Measurements from ENCODE around the gene CIAPIN1.
A peak's percentile ranks its signal among the peaks of the same experiment; 100 is the strongest.

CIAPIN1 gene

GRCh38 chr16:57409870-57410587 is 37.2 kb downstream of the CIAPIN1 start:
- Histone ChIP-seq H3K9me3 (ENCODE audit: insufficient read depth, low read depth, low read length) (peaks cover 2% of the 10 kb centered on the region), H3K18ac (ENCODE audit: low read length) (no peak overlapping the region), H3K36me3 (ENCODE audit: control insufficient read depth in 1 of 2, insufficient read depth in 2 of 2, low read length in 2 of 2) (no peaks in the 10 kb centered on the region), H2BK12ac (ENCODE audit: low read length) (no peak overlapping the region), H3K27ac (ENCODE audit: low read depth, low read length) (no peak overlapping the region), H3K4me3 (ENCODE audit: low read depth, low read length) (no peak overlapping the region), H2AK5ac (ENCODE audit: low read length) (no peak overlapping the region), H3K14ac (ENCODE audit: low read length) (no peak overlapping the region), H2BK120ac (ENCODE audit: insufficient read depth, low read length, poor library complexity) (no peak overlapping the region), H3K4me2 (ENCODE audit: low read length) (no peak overlapping the region), H3K79me2 (ENCODE audit: control insufficient read depth, insufficient read depth, low read length, poor library complexity) (no peaks in the 10 kb centered on the region), H3K4ac (ENCODE audit: low read depth, low read length) (no peak overlapping the region), H3K9ac (ENCODE audit: low read length) (no peak overlapping the region), H4K8ac (ENCODE audit: low read depth, low read length) (no peak overlapping the region), H4K91ac (ENCODE audit: low read depth, low read length) (no peak overlapping the region), H3K4me1 (ENCODE audit: control insufficient read depth in 1 of 2, insufficient read depth in 2 of 2, low read length in 2 of 2) (peaks cover 0 to 4% of the 10 kb centered on the region in 2 experiments), H3K23ac (ENCODE audit: low read length) (no peak overlapping the region), H3K79me1 (ENCODE audit: low read length) (no peaks in the 10 kb centered on the region), H3K27me3 (ENCODE audit: insufficient read depth, low read length) (no peaks in the 10 kb centered on the region), H2BK5ac (ENCODE audit: low read depth, low read length, poor library complexity) (no peak overlapping the region), H4K12ac (ENCODE audit: low read depth, low read length) (no peak overlapping the region), H2AFZ (ENCODE audit: insufficient read depth, low read length, poor library complexity) (no peak overlapping the region)
- WGBS (ENCODE audit: extremely low coverage, insufficient coverage, insufficient read length): no CpG with 5 or more reads among the region's 14 CpGs
- DNase-seq: peak; percentile 61 to 69

- Histone ChIP-seq H4K12ac (ENCODE audit: low read depth, low read length) (no peak overlapping the region), H2AFZ (ENCODE audit: insufficient read depth, low read length, poor library complexity) (no peak overlapping the region), H4K8ac (ENCODE audit: low read depth, low read length) (no peak overlapping the region), H2BK120ac (ENCODE audit: insufficient read depth, low read length, poor library complexity) (no peak overlapping the region), H4K91ac (ENCODE audit: low read depth, low read length) (no peak overlapping the region), H3K4me2 (ENCODE audit: low read length) (no peak overlapping the region), H3K4me3 (ENCODE audit: low read depth, low read length) (no peak overlapping the region), H3K23ac (ENCODE audit: low read length) (no peak overlapping the region), H3K14ac (ENCODE audit: low read length) (no peak overlapping the region), H3K27me3 (ENCODE audit: insufficient read depth, low read length) (no peaks in the 10 kb centered on the region), H3K79me1 (ENCODE audit: low read length) (no peaks in the 10 kb centered on the region), H2BK12ac (ENCODE audit: low read length) (no peak overlapping the region), H3K18ac (ENCODE audit: low read length) (no peak overlapping the region), H2BK5ac (ENCODE audit: low read depth, low read length, poor library complexity) (no peak overlapping the region), H3K4ac (ENCODE audit: low read depth, low read length) (no peak overlapping the region), H2AK5ac (ENCODE audit: low read length) (no peak overlapping the region), H3K9ac (ENCODE audit: low read length) (no peak overlapping the region), H3K9me3 (ENCODE audit: insufficient read depth, low read depth, low read length) (peaks cover 2% of the 10 kb centered on the region), H3K36me3 (ENCODE audit: control insufficient read depth in 1 of 2, insufficient read depth in 2 of 2, low read length in 2 of 2) (no peaks in the 10 kb centered on the region), H3K27ac (ENCODE audit: low read depth, low read length) (no peak overlapping the region), H3K79me2 (ENCODE audit: control insufficient read depth, insufficient read depth, low read length, poor library complexity) (no peaks in the 10 kb centered on the region), H3K4me1 (ENCODE audit: control insufficient read depth in 1 of 2, insufficient read depth in 2 of 2, low read length in 2 of 2) (peaks cover 0 to 4% of the 10 kb centered on the region in 2 experiments)
- no CpG with 5 or more reads among the region's 5 CpGs for WGBS (ENCODE audit: extremely low coverage, insufficient coverage, insufficient read length)
- no peak for DNase-seq
These were observed 38.1 kb downstream of the CIAPIN1 start for GRCh38 chr16:57409065-57409464.

- DNase-seq: no peak
- Histone ChIP-seq H3K23ac (ENCODE audit: low read length) (no peak overlapping the region), H3K4me2 (ENCODE audit: low read length) (no peak overlapping the region), H4K91ac (ENCODE audit: low read depth, low read length) (no peak overlapping the region), H2BK12ac (ENCODE audit: low read length) (no peak overlapping the region), H3K14ac (ENCODE audit: low read length) (no peak overlapping the region), H4K12ac (ENCODE audit: low read depth, low read length) (no peak overlapping the region), H2AFZ (ENCODE audit: insufficient read depth, low read length, poor library complexity) (no peak overlapping the region), H3K4ac (ENCODE audit: low read depth, low read length) (no peak overlapping the region), H3K4me3 (ENCODE audit: low read depth, low read length) (no peak overlapping the region), H3K79me2 (ENCODE audit: control insufficient read depth, insufficient read depth, low read length, poor library complexity) (no peaks in the 10 kb centered on the region), H3K27me3 (ENCODE audit: insufficient read depth, low read length) (no peaks in the 10 kb centered on the region), H3K9me3 (ENCODE audit: insufficient read depth, low read depth, low read length) (peaks cover 2% of the 10 kb centered on the region), H3K18ac (ENCODE audit: low read length) (no peak overlapping the region), H3K36me3 (ENCODE audit: control insufficient read depth in 1 of 2, insufficient read depth in 2 of 2, low read length in 2 of 2) (no peaks in the 10 kb centered on the region), H3K79me1 (ENCODE audit: low read length) (no peaks in the 10 kb centered on the region), H3K4me1 (ENCODE audit: control insufficient read depth in 1 of 2, insufficient read depth in 2 of 2, low read length in 2 of 2) (peaks cover 0 to 4% of the 10 kb centered on the region in 2 experiments), H4K8ac (ENCODE audit: low read depth, low read length) (no peak overlapping the region), H2AK5ac (ENCODE audit: low read length) (no peak overlapping the region), H2BK5ac (ENCODE audit: low read depth, low read length, poor library complexity) (no peak overlapping the region), H2BK120ac (ENCODE audit: insufficient read depth, low read length, poor library complexity) (no peak overlapping the region), H3K9ac (ENCODE audit: low read length) (no peak overlapping the region), H3K27ac (ENCODE audit: low read depth, low read length) (no peak overlapping the region)
- 99% methylated on average over 4 of the region's 5 CpGs for WGBS (ENCODE audit: extremely low coverage, insufficient coverage, insufficient read length)
These were observed 39.4 kb downstream of the CIAPIN1 start for GRCh38 chr16:57407521-57408353.

- WGBS (ENCODE audit: extremely low coverage, insufficient coverage, insufficient read length): no CpG with 5 or more reads among the region's 2 CpGs
- Histone ChIP-seq H3K23ac (ENCODE audit: low read length) (no peak overlapping the region), H3K4me2 (ENCODE audit: low read length) (no peak overlapping the region), H4K91ac (ENCODE audit: low read depth, low read length) (no peak overlapping the region), H2BK120ac (ENCODE audit: insufficient read depth, low read length, poor library complexity) (no peak overlapping the region), H2BK12ac (ENCODE audit: low read length) (no peak overlapping the region), H3K27ac (ENCODE audit: low read depth, low read length) (no peak overlapping the region), H4K12ac (ENCODE audit: low read depth, low read length) (no peak overlapping the region), H3K14ac (ENCODE audit: low read length) (no peak overlapping the region), H3K36me3 (ENCODE audit: control insufficient read depth in 1 of 2, insufficient read depth in 2 of 2, low read length in 2 of 2) (no peaks in the 10 kb centered on the region), H3K79me1 (ENCODE audit: low read length) (no peaks in the 10 kb centered on the region), H3K4me3 (ENCODE audit: low read depth, low read length) (no peak overlapping the region), H3K79me2 (ENCODE audit: control insufficient read depth, insufficient read depth, low read length, poor library complexity) (no peaks in the 10 kb centered on the region), H3K4me1 (ENCODE audit: control insufficient read depth in 1 of 2, insufficient read depth in 2 of 2, low read length in 2 of 2) (peaks cover 0 to 4% of the 10 kb centered on the region in 2 experiments), H2BK5ac (ENCODE audit: low read depth, low read length, poor library complexity) (no peak overlapping the region), H4K8ac (ENCODE audit: low read depth, low read length) (no peak overlapping the region), H2AK5ac (ENCODE audit: low read length) (no peak overlapping the region), H3K27me3 (ENCODE audit: insufficient read depth, low read length) (no peaks in the 10 kb centered on the region), H3K18ac (ENCODE audit: low read length) (no peak overlapping the region), H3K4ac (ENCODE audit: low read depth, low read length) (no peak overlapping the region), H3K9me3 (ENCODE audit: insufficient read depth, low read depth, low read length) (peaks cover 2% of the 10 kb centered on the region), H3K9ac (ENCODE audit: low read length) (no peak overlapping the region), H2AFZ (ENCODE audit: insufficient read depth, low read length, poor library complexity) (no peak overlapping the region)
- DNase-seq: no peak
These were observed 40.3 kb downstream of the CIAPIN1 start for GRCh38 chr16:57406881-57407280.
